Ureter (tissue), 1 donor: ENCODE results near the gene LCN15. TPM values are rescaled to one million over a fixed set of nuclear protein-coding genes. Genes with fewer than 3 reads are reported as not detected.
A peak's percentile ranks its signal among the peaks of the same experiment; 100 is the strongest.
"Not testable (repeated sequence)": the region's sequence is repeated elsewhere in the genome, so short reads cannot be mapped to it uniquely, and the experiment has no call there.

Source experiments
- DNase-seq: peaks from one replicate; pipeline ENCODE4 v3.0.0-alpha.2; 2020; ENCODE audit warnings: low spot score
- total RNA-seq: library from RNA; stranded (reverse); gene quantifications from one replicate; pipeline ENCODE4 v1.2.4, GENCODE V29; 2023
- donor health status: DM: yes; HTN: yes; CAD: no.

The LCN15 gene
- not detected for total RNA-seq

GRCh38 chr9:136764301-136764891 lies at the start of gene LCN15:
LCN15 (minus strand) TSS chr9:136764518; CDS start chr9:136764488, 30 bp downstream.
- DNase-seq, result no peak

GRCh38 chr9:136808806-136809158 lies 44.5 kb upstream of the LCN15 start:
- no peak for DNase-seq

GRCh38 chr9:136808075-136808805 lies 43.9 kb upstream of the LCN15 start:
- no peak for DNase-seq

GRCh38 chr9:136807281-136808074 lies 43.2 kb upstream of the LCN15 start, which contains the start of gene RABL6:
RABL6 (plus strand) TSS chr9:136807948; CDS start chr9:136808197, 249 bp downstream.
- peak; percentile 79 for DNase-seq

GRCh38 chr9:136806631-136807201 lies 42.4 kb upstream of the LCN15 start:
- peak; percentile 45 for DNase-seq

GRCh38 chr9:136806067-136806466 lies 41.7 kb upstream of the LCN15 start:
- DNase-seq, result peak; percentile 41

GRCh38 chr9:136805207-136805740 lies 41.0 kb upstream of the LCN15 start:
- no peak for DNase-seq

- no peak for DNase-seq
Measured at GRCh38 chr9:136804509-136805206, 40.3 kb upstream of the LCN15 start.

- DNase-seq, result no peak
Measured at GRCh38 chr9:136803551-136804508, 39.5 kb upstream of the LCN15 start.

- not testable (repeated sequence) for DNase-seq
Measured at GRCh38 chr9:136803009-136803550, 38.8 kb upstream of the LCN15 start.

GRCh38 chr9:136802321-136802720 lies 38.0 kb upstream of the LCN15 start:
- DNase-seq, result no peak

- DNase-seq, result peak; percentile 80
Measured at GRCh38 chr9:136799854-136800657, 35.7 kb upstream of the LCN15 start.

GRCh38 chr9:136799079-136799853 lies 34.9 kb upstream of the LCN15 start:
- DNase-seq, result no peak

GRCh38 chr9:136798708-136799078 lies 34.4 kb upstream of the LCN15 start:
- DNase-seq, result no peak

GRCh38 chr9:136796775-136797347 lies 32.5 kb upstream of the LCN15 start:
- DNase-seq, result not testable (repeated sequence)

- DNase-seq, result no peak
Measured at GRCh38 chr9:136796238-136796774, 32.0 kb upstream of the LCN15 start, which contains the start of gene CCDC183. CCDC183 (plus strand) TSS chr9:136796338; CDS start chr9:136796398, 60 bp downstream.

- DNase-seq, result no peak
Measured at GRCh38 chr9:136795000-136795348, 30.7 kb upstream of the LCN15 start.
